HepG2 (cell line): ENCODE results near the gene TCAF2. TPM values are rescaled to one million over a fixed set of nuclear protein-coding genes. Genes with fewer than 3 reads are reported as not detected.

Source experiments
- polyA plus RNA-seq, 8 experiments: library from polyadenylated mRNA; depleted of rRNA in 3 of 8; stranded (reverse) in 7 of 8; unstranded in 1 of 8; fragments of >200 nt; fragmentation: Illumina TruSeq in 4 of 8; extraction: Trizol in 4 of 8; gene quantifications; 2 replicates each; pipeline versions ENCODE4 v1.2.1 to v1.2.3, GENCODE V29; 2011 to 2016; ENCODE audit warnings: low read depth in 4 of 8, missing spikeins in 1 of 8, mixed read lengths in 1 of 8; ENCODE audit not compliant: insufficient read depth in 1 of 8
- small RNA-seq, 3 experiments: library from RNA; depleted of rRNA; stranded (forward); fragments of <200 nt; gene quantifications; one replicate each; pipeline ENCODE3, GENCODE V24; 2012; ENCODE audit warnings: low read depth in 2 of 3, low replicate concordance in 1 of 3; ENCODE audit not compliant: insufficient read length in 3 of 3, insufficient read depth in 2 of 3
- total RNA-seq, 5 experiments: library from RNA; depleted of rRNA; stranded (reverse); fragments of >200 nt; fragmentation: Illumina TruSeq; extraction: Trizol; gene quantifications; 2 replicates each; pipeline ENCODE4 v1.2.3, GENCODE V29; 2016; ENCODE audit warnings: low read depth in 1 of 5

The TCAF2 gene
- total and polyA plus RNA-seq, 2 of the 13 experiments (the other 11 are each of a cell fraction or from before 2014, with no cell fraction given): 0.04 to 2.8 TPM

Small RNA genes lying within 50 kb of the gene (small RNA-seq; reads per million reads assigned to genes)
- gene AC073264.2 (0 reads per million in 3 experiments), gene RNU6-162P (0 reads per million in 3 experiments)

Other genes with a start within 250 kb of the TCAF2 start
- 13.1 and 13.7 TPM in 2 replicates for gene ZYX, start 239.6 kb upstream of the TCAF2 start, total RNA-seq (2016; rRNA removed; fragmentation: Illumina TruSeq; extraction: Trizol)
- gene ZYX, start 239.6 kb upstream of the TCAF2 start, polyA plus RNA-seq (2011; rRNA removed): 9.9 and 10.5 TPM in 2 replicates
- gene EPHA1, start 212.1 kb upstream of the TCAF2 start, total RNA-seq (2016; rRNA removed; fragmentation: Illumina TruSeq; extraction: Trizol): 7.7 and 17.1 TPM in 2 replicates
- 4.6 and 8.1 TPM in 2 replicates for gene EPHA1, start 212.1 kb upstream of the TCAF2 start, polyA plus RNA-seq (2011; rRNA removed)
- gene TAS2R60, start 177.5 kb upstream of the TCAF2 start, total RNA-seq (2016; rRNA removed; fragmentation: Illumina TruSeq; extraction: Trizol): not detected in 2 replicates
- gene TAS2R60, start 177.5 kb upstream of the TCAF2 start, polyA plus RNA-seq (2011; rRNA removed): not detected in 2 replicates
- gene TAS2R41, start 143.1 kb upstream of the TCAF2 start, total RNA-seq (2016; rRNA removed; fragmentation: Illumina TruSeq; extraction: Trizol): not detected in 2 replicates
- gene TAS2R41, start 143.1 kb upstream of the TCAF2 start, polyA plus RNA-seq (2011; rRNA removed): not detected in 2 replicates
- not detected in 2 replicates for gene CTAGE15, start 49.2 kb upstream of the TCAF2 start, total RNA-seq (2016; rRNA removed; fragmentation: Illumina TruSeq; extraction: Trizol)
- not detected in 2 replicates for gene CTAGE15, start 49.2 kb upstream of the TCAF2 start, polyA plus RNA-seq (2011; rRNA removed)
- gene CTAGE6, start 136.7 kb downstream of the TCAF2 start, total RNA-seq (2016; rRNA removed; fragmentation: Illumina TruSeq; extraction: Trizol): not detected in 2 replicates
- gene CTAGE6, start 136.7 kb downstream of the TCAF2 start, polyA plus RNA-seq (2011; rRNA removed): 0.09 and 0.12 TPM in 2 replicates